Measurements from ENCODE around the gene DUSP8.
A peak's percentile ranks its signal among the peaks of the same experiment; 100 is the strongest.
"Not testable (repeated sequence)": the region's sequence is repeated elsewhere in the genome, so short reads cannot be mapped to it uniquely, and the experiment has no call there.

The DUSP8 gene

DNA sequence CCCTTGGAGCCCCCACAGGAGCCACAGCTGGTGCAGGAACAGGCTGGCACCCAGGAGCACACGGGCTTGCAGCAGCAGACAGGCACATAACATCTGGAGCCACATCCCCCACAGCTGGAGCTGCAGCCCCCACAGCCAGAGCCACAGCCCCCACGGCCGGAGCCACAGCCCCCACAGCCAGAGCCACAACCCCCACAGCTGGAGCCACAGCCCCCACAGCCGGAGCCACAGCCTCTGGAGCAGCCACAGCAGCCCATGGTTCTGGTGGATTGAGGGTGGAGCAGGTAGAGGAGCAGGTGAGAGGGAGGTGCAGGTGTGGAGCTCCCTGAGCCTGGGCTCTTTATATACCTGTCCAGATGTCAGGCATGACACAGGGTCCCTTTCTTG is 25.9 kb upstream of the DUSP8 start, which contains the start of gene KRTAP5-2:
Gene KRTAP5-2 (minus strand): TSS at position 301 of the 387 bp plus-strand sequence. CDS start 44 bp downstream, at position 257.
- DNase-seq: no peak
- TF ChIP-seq, protein P1, sequence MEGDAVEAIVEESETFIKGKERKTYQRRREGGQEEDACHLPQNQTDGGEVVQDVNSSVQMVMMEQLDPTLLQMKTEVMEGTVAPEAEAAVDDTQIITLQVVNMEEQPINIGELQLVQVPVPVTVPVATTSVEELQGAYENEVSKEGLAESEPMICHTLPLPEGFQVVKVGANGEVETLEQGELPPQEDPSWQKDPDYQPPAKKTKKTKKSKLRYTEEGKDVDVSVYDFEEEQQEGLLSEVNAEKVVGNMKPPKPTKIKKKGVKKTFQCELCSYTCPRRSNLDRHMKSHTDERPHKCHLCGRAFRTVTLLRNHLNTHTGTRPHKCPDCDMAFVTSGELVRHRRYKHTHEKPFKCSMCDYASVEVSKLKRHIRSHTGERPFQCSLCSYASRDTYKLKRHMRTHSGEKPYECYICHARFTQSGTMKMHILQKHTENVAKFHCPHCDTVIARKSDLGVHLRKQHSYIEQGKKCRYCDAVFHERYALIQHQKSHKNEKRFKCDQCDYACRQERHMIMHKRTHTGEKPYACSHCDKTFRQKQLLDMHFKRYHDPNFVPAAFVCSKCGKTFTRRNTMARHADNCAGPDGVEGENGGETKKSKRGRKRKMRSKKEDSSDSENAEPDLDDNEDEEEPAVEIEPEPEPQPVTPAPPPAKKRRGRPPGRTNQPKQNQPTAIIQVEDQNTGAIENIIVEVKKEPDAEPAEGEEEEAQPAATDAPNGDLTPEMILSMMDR (IDR thresholded peaks at IDR 0.05): no peak
- Mint-ChIP-seq H3K4me3 (no peak within 1 kb of the TSS), H3K27me3 (ENCODE audit: low read depth, poor library complexity) (peaks cover 93% of the 10 kb centered on the region), H3K9me3 (peaks cover 23% of the 10 kb centered on the region), H3K36me3 (ENCODE audit: low read depth) (no peaks in the 10 kb centered on the region), H3K27ac (no peak within 1 kb of the TSS), H3K4me1 (peaks cover 15% of the 10 kb centered on the region)

DNA sequence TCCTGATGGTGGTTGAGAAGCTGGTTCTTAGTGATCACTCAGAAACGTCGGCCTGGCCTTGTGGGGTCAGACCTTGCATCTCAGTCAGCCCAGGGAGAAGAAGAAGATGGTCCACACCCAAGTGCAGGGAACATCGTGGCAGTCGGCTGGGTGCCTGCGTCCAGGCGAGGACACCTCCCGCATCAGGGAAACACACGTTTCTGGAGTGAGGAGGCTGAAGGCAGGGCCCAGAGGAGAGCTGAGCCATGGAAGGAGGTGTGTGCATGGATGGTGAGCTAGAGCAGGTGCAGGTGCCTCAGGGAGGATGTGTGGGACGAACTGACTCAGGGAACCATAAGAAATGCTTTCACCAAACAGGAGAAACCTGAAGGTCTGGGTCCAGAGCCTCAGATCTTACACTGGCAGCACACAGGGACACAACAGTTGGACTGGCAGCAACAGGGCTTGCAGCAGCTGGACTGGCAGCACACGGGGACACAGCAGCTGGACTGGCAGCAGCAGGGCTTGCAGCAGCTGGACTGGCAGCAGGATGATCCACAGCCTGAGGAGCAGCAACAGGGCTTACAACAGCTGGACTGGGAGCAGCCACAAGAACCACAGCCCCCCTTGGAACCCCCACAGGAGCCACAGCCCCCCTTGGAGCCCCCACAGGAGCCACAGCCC is 25.4 kb upstream of the DUSP8 start:
- Mint-ChIP-seq H3K9me3 (peaks cover 21% of the 10 kb centered on the region), H3K36me3 (ENCODE audit: low read depth) (no peaks in the 10 kb centered on the region), H3K4me1 (peaks cover 15% of the 10 kb centered on the region), H3K4me3 (no peak overlapping the region), H3K27me3 (ENCODE audit: low read depth, poor library complexity) (peaks cover 93% of the 10 kb centered on the region), H3K27ac (no peak overlapping the region)
- TF ChIP-seq, protein P1 (IDR thresholded peaks at IDR 0.05): no peak
- no peak for DNase-seq

DNA sequence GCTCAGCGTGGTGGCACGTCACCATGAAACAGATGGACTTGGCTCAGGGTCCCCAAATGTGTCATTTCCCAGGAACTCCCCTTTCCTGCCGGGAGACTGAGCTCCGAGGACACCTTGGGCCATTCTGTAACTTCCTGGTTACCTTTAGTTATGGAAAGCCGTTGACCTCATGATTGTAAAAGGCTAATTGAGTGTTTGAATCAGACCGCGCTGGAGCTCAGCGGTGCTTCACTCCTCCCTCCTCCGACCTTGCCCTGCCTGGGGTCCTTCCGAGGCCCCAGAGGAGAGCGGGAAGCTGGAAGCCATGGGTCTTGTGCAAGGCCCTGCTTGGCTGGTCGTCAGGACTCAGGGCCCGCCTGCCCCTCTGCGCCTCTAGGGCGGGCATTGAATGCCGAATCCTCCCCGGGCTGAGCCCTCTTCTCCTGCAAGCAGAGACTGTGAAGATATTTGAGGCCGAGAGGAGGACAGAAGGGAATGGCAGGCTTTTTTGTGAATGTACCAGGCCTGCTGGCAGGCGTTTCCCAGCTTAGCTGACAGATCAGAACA is 24.6 kb upstream of the DUSP8 start:
- H3K4me3 Mint-ChIP-seq; DNase-seq; H3K36me3 Mint-ChIP-seq (ENCODE audit: low read depth); H3K27ac Mint-ChIP-seq: not testable (repeated sequence)
- Mint-ChIP-seq H3K9me3 (peaks cover 13% of the 10 kb centered on the region), H3K27me3 (ENCODE audit: low read depth, poor library complexity) (peaks cover 94% of the 10 kb centered on the region), H3K4me1 (peaks cover 15% of the 10 kb centered on the region)

DNA sequence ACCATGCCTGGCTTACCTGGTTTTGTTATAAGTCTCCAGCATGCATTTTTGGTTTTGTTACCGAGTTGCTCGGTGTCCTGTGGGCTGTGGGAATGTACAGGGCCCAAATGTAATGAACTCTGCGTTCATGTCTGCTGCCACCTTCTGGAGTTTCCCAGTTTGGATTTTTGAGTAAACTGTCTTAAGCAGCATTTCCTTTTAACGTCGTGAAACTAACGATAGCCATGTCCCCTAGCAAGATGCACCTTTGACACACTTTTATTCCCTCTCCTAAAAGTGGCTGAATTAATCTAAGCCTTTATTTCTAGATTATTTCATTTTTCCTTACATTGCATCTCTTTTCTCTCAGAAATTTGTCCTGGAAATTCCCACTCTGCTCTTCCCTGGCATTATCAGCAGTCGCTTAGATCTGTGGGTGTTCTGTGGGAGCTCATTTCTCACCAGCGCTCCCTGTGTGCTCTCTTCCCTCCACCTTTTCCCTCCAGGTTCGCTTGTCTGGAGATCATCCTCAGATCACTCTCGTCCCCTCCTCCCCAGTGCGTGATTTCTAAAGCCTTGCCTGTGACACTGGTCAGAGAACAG is 24.0 kb upstream of the DUSP8 start:
- not testable (repeated sequence) for H3K36me3 Mint-ChIP-seq (ENCODE audit: low read depth); H3K27ac Mint-ChIP-seq; H3K4me3 Mint-ChIP-seq; H3K9me3 Mint-ChIP-seq; DNase-seq
- peaks cover 15% of the 10 kb centered on the region for H3K4me1 Mint-ChIP-seq
- H3K27me3 Mint-ChIP-seq (ENCODE audit: low read depth, poor library complexity): peaks cover 94% of the 10 kb centered on the region

DNA sequence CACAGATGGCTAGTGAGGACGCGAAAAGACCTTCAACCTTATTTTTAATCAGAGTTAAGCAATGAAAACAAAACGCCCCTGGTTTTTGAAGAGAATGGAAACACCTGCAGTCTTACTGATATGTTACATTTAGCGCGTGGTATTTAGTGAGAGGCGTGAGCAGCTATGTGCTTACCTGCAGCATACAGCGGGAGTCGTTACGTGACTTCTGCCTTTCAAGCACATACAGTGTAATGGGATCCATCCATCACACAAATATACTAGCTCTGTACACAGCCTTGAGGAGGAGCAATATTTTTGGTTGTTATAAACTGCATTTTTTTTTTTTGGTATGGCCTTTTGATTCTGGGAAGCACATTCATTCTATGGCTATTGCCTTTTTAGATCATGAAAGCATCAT is 20.6 kb upstream of the DUSP8 start:
- TF ChIP-seq, protein P1 (IDR thresholded peaks at IDR 0.05): no peak
- Mint-ChIP-seq H3K27me3 (ENCODE audit: low read depth, poor library complexity) (peaks cover 95% of the 10 kb centered on the region), H3K4me1 (peaks cover 15% of the 10 kb centered on the region), H3K36me3 (ENCODE audit: low read depth) (no peaks in the 10 kb centered on the region), H3K27ac (no peak overlapping the region), H3K4me3 (no peak overlapping the region), H3K9me3 (no peaks in the 10 kb centered on the region)
- DNase-seq: no peak

DNA sequence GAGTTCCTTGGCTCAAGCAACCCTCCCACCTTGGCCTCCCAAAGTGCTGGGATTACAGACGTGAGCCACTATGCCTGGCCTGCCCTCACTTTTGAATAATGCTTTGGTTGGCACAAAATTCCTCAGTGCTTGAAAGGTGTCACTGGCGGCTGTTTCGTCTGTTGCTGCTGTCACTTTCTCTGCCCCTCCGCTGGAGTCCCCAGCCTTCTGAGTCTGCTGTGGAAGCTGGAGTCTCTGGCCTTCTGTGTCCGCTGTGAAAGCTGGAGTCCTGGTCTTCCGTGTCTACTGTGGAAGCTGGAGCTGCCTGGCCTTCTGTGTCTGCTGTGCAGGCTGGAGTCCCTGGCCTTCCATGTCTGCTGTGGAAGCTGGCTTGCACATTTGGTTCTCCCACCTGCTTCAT is 17.9 kb upstream of the DUSP8 start:
- H3K36me3 Mint-ChIP-seq (ENCODE audit: low read depth): no peaks in the 10 kb centered on the region
- no peak overlapping the region for H3K4me3 Mint-ChIP-seq
- DNase-seq: no peak
- H3K4me1 Mint-ChIP-seq: no peaks in the 10 kb centered on the region
- peaks cover 88% of the 10 kb centered on the region for H3K27me3 Mint-ChIP-seq (ENCODE audit: low read depth, poor library complexity)
- TF ChIP-seq, protein P1 (IDR thresholded peaks at IDR 0.05): no peak
- H3K9me3 Mint-ChIP-seq: no peaks in the 10 kb centered on the region
- H3K27ac Mint-ChIP-seq: no peak overlapping the region

DNA sequence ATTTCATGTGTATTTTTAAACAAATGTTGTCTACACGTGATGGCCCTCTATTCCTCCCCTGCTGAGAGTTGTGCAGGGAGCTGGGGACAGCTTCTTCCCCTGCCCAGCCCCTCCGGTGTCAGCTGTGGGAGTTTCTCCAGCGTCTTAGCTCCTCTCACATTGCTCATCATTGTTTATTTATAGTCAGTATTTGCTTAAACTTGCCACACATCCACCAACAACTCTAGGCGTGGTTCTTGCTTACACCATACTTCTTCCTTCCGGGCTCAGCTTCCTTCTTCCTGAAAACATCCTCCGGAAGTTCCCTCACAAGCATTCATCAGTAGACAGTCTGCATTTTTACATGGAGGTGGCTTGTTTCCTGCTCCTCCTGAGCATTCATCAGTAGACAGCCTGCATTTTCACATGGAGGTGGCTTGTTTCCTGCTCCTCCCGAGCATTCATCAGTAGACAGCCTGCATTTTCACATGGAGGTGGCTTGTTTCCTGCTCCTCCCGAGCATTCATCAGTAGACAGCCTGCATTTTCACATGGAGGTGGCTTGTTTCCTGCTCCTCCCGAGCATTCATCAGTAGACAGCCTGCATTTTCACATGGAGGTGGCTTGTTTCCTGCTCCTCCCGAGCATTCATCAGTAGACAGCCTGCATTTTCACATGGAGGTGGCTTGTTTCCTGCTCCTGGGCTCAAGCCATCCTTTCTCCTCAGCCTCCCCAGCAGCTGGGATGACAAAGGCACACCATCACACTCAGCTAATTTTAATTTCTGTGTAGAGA is 17.3 kb upstream of the DUSP8 start:
- H3K27ac Mint-ChIP-seq: peak overlapping the region; percentile 61
- not testable (repeated sequence) for H3K4me3 Mint-ChIP-seq; H3K9me3 Mint-ChIP-seq; H3K36me3 Mint-ChIP-seq (ENCODE audit: low read depth); DNase-seq; H3K4me1 Mint-ChIP-seq
- H3K27me3 Mint-ChIP-seq (ENCODE audit: low read depth, poor library complexity): peaks cover 84% of the 10 kb centered on the region

All from nephron progenitor cell (in vitro differentiated cells).